KBM-7 (cell line): ENCODE measurements around the gene NOM1.

Source experiments
- DNase-seq: peaks from one replicate; pipeline ENCODE4 v3.0.0-alpha.2; 2015
- in situ Hi-C: fragments of 300-500 bp; cut with MboI; formaldehyde crosslinking; loops from 2 replicates; pipeline ENCODE4 v1.14.3; 2020; ENCODE audit warnings: low sequenced_read_pairs, low pct_unique_long_range_greater_than_20kb, mixed read lengths

The NOM1 gene

DNA sequence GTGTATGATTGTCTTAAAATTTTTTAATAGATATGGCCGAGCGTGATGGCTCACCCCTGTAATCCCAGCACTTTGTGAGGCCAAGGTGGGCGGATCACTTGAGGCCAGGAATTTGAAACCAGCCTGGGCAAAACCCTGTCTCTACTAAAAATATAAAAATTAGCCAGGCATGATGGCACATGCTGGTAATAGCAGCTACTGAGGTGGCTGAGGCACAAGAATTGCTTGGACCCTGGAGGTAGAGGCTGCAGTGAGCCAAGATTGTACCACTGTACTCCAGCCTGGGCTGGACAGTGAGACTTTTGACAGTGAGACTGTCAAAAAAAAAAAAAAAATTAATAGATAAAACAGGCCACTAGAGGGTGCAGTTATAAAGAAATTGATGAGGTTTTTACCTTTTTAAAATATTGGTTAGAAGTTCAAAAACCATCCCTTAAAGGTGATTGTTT, 20.5 kb downstream of the NOM1 start:
- DNase-seq, result peak; percentile 57
- in situ Hi-C loops, result no loop called here

DNA sequence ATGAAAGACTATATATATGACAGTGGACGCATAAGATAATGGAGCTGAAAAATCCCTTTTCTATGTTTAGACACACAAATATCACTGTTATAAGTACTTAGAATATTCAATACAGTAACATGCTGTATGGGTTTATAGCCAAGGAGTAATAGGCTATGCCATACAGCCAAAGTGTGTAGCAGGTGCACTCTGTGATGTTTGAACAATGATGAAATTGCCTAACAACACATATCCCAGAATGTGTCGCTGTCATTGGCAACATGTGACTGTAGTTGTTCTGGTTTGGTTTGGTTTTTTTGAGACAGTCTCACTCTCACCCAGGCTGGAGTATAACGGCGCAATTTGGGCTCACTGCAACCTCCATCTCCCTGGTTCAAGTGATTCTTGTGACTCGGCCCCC, 26.1 kb downstream of the NOM1 start:
- no peak for DNase-seq
- in situ Hi-C loops, result no loop called here

DNA sequence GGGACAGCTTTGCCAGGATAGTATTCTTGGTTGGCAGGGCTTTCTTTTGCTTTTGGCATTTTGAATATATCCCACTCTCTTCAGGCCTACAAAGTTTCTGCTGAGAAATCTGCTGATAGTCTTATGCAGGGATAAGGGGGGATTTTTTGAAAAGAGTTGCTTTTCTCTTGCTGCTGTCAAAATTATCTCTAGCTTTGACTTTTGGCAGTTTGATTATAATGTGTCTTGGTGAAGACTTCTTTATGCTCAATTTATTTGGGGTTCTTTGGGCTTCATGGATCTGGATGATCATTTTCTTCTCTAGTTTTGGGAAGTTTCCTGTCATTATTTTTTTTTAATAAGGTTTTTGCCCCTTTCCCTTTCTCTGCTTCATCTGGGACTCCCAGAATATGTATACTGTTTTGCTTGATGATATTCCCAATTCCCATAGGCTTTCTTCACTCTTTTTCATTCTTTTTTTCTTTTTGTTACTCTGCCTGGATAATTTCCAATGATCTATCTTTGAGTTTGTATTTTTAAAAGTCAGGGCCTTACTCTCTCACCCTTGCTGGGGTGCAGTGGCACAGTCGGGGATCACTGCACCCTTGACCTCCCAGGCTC, 29.6 kb downstream of the NOM1 start:
- in situ Hi-C loops, result no loop called here
- DNase-seq, result no peak

DNA sequence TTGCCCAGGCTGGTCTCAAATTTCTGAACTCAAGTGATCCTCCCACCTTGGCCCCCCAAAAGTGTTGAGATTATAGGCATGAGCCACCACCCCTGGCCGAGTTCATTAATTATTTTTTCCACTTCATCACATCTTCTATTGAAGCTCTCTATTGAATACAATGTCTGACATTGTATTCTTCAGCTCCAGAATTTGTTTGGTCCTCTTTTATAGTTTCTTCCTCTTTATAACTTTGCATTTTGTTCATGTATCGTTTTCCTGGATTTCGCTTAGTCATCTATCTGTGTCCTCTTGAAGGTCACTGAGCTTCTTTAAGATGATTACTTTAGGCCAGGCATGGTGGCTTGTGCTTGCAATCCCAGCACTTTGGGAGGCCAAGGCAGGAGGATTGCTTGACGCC, 30.2 kb downstream of the NOM1 start:
- in situ Hi-C loops, result no loop called here
- no peak for DNase-seq

DNA sequence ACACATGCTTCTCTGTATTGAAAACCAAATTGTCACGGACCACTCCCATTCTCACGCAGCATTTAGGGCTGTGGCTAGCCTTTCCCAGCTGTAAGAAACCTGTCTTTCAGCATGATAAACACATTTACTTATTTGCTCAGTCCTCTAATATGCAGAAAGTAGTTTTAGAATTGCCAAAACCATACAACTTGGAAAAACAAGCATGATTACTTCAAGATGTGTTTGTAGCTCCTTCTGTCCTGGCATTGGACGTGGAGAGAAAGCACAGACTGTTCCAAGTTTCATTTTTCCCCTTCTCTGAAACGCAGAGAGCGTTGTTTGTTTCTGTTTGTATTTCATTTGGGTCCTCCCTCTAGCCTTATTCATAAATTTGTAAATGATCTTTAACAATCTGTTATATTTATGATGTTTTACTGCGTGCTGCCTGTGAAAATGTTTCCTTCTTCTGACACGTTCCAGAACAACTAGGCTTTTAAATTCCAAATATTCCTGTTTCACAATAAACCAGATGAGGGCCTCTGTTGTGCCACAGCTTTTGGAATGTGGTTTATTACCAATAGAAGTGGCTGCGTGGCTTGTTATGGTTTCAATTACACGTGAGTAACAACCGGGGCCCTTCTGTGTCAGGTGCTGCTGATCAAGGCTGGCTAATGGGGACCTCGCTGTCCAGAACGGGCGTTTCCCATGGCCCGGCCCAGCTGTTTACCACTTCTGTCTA, 34.8 kb downstream of the NOM1 start:
- DNase-seq, result no peak
- in situ Hi-C loops, result no loop called here

DNA sequence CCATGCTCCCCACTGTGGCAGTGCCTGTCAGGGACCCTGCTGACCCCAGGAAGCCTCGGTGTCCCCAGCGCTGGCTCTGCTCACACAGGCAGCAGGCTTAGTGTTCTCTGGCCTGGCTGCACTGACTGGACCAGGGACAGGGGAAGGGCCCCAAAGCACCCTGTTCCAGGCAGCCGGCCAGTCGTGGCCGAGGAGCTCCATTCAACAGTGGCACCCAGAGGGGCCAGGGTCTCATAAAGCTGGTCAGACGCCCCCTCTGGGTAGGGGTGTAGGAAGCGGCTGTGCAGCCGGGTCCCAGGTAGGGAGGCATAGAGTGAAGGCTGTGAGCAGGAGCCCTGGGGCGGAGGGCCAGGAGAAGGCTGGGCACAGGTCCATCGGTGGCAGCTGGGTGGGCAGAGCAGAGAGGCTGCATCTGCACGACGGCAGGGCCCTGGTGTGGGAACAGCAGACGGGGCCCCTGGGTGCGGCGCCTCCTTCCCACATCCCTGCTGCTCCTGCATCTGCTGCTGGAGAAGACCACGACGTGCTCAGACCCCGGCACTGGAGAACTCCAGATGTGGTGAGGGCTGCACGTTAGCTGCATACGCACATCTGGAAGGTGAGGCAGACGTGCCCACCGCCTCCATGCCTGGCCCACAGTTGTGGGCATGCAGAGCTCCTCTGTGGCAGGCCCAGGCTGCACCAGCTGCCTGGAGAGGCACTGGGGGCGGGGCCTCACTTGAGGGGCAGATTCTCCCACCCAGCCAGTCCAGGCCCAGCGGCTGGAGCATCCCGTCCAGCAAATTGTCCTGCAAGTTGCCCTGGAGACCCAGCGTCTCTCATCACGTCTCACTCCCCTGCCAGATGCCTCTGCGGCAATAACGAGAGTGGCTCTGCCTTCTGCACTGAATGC, 35.8 kb downstream of the NOM1 start:
- no peak for DNase-seq
- in situ Hi-C loops, result no loop called here

DNA sequence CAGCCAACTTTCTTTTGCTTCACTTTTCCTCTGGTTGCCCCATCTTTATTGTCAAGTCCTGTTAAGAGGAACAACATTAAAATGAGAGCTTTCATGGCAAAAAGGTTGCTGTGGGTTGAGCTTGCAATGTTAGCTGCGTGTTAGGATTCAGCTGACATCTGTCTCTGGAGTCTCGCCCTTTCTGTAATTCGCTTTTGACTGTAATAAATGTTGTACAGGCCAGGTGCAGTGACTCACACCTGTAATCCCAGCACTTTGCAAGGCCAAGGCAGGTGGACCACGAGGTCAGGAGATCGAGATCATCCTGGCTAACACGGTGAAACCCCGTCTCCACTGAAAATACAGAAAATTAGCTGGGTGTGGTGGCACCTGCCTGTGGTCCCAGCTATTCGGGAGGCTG, 36.9 kb downstream of the NOM1 start:
- in situ Hi-C loops, result no loop called here
- DNase-seq, result no peak

DNA sequence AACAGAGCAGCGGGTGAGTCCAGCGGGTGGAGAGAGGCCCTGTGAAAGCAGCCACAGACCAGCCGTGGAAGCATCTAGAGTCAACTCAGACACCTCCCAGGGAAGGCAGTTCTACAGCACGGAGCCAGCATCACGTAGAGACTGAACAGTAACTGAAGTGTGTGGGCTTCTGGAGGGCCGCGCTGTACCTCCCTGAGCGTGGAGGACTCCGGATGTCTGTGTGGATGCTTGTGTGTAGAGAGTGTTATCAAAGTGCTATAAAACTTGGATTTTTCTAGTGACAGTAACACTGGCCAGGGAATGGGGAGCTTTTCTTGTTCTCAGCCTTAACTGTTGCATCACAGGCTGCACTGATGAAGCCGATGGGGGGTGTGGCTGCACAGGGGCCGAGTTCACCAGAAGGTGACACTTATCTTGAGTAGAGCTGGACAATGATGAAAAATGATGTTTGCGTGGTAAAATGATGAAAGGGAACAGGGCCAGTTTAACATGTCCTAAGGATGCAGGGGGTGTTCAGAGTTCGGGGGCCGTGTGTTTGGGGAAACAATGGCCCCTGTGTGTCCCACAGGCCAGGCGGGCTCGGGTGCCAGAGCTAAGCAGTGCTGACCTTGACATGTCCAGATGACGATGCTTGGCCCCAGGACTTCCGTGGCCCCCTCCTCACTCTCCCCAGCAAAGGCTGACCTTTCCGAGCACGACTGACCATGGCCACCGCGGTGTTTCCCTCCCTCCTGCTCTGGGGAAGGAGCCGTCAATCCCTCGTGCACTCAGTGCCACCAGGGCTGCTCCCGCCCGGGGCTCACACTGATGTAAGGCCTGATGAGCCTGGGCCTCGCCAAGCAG, 39.1 kb downstream of the NOM1 start:
- DNase-seq, result no peak
- in situ Hi-C loops, result no loop called here

DNA sequence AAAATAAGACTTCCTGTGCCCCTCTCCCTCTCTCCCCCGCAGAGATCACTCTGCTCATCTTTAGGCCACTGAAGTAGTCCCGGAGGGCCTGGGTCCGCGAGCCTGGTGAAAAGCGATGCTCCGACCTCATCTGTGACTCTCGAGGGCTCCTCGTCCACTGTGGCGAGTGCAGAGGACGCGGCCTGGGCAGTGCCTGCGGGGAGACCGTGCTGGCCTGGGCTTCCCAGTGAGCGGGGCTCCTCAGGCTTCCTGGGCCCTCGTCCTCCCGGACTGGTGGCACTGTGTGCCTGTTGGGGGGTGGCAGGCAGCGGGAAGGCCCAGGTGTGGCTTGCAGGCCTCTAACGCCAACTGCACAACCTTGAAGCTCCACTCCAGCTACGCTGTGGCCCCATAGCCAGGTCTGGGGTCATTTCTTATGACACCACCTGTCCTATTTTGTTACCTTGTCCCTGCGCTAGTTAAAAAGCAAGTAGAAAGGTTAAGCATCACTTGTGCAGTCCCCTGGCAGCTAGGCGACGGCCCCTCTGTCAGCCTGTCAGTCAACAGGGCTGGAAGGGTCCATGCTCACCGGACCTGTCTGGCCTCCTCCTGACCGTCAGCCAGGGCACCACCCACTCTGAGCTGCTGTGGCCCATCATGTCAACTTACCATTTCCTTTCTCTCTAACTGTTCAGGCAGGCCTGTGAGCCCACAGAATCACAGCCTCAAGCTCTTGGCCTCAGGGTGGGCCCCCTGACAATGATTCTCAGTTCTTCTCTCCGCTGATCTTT, 40.4 kb downstream of the NOM1 start:
- DNase-seq, result no peak
- in situ Hi-C loops, result no loop called here

DNA sequence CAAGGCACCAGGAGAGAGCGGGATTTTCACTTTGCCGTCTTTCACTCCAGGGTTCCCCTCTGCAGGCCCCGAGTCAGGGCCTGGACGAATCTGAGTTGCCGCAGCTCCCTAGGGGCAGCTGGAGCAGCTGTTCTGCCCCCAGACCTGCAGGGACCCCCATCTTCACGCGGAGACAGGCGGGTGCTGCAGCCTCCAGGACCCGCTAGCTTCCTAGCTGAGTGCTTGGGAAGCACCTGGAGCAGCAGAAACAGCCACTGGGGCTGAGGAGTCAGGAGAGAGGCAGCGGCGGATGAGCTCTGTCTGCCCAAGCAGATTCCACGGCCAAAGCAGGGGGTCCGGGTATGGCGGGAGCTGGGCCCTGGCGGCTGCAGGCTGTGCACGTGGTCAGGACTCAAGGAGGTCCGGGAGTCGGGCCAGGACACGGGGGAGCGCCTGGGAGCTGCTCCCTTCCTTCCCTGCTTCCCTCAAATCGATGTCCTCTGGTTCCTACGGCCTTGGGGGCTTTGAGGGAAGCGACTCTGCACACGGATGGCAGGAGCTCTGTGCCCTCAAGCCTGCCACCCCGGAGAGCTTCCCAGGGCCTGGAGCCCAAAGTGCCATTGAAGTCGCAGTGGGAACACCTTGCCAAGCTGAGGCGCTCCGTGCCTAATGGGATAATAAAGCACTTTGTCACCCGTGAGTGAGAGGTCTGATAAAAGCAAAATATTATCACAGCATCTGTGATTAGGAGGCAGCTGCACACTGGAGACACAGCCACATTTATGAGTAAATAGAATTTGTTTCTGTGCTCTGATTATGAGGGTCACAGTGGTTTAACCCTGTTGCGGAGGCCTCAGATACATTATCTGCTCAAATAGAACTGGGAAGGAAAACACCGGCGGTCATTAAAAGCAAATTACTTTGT, 43.8 kb downstream of the NOM1 start:
- DNase-seq, result no peak
- in situ Hi-C loops, result no loop called here

DNA sequence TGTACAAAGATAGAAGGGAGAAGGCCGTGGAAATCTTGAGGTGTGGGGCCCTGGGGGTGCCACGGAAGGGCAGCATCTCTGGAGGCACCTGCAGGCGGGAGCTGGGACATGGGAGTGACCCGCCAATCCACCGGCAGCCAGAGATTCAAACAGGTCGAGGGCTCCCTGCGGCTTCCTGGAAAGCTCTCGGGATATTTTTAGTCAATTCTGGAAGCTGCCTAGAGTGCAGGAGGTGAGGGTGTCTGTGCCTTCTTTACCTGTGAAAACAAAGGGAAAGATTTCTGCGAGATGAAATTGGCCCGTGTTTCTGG, 44.4 kb downstream of the NOM1 start:
- DNase-seq, result no peak
- in situ Hi-C loops, result no loop called here

DNA sequence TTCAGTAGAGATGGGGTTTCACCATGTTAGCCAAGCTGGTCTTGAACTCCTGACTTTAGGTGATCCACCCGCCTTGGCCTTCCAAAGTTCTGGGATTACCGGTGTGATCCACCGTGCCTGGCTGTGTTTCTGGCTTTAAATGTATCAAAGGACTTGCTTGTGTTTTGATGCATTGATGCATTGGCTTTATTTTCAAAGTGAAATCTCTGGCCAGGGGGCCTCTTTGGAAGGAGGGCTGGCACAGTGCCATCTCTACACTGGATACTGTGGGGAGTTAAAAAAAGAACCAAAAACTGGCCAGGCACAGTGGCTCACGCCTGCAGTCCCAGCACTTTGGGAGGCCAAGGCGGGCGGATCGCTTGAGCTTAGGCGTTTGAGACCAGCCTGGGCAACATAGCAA, 44.9 kb downstream of the NOM1 start:
- in situ Hi-C loops, result no loop called here
- DNase-seq, result no peak

DNA sequence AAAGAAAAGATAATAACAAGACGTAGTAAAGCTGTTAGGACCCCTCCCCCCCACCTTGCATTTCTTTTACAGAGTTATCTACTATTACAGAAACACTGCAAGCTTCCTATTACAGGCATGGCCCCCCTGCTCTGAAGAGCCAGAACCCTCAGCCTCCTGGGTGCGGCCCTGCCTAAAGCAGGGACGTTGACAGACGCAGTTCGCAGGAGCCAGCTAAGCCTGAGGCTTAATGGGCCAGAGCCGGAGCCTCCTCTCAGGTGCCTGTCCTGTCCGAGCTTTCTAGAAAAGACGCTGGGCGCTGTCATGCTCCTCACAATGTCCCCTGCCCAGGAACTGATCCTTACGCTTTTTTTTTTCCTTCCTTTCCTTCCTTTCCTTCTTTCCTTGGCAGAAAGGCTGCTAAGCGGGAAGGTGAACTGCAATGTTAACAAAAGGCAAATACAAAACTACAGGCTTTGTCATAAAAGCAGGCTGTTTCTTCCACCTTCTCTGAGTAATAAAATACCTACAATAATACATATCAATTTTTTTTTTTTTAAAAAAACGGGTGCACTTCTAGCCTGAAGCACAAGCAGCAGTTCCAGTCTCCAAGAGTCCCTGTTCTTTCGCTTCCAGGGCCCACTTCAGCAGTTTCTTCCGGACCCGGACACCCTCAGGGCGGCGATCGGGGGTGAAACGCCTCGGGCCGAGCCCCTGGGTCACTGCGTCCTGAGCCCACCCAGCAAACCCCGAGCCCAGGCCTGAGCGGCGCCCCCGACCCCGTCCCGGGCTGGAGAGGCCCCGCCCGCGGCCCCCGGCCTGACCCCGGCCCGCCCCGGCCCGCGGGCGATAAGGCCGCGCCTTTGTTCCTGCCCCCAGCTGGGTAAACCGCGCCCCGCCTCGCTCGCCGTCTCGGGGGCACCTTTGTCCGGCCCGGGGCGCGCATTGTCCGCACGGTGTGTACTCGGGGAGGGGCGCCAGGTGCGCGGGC, 49.8 kb downstream of the NOM1 start:
- in situ Hi-C loops, result no loop called here

DNA sequence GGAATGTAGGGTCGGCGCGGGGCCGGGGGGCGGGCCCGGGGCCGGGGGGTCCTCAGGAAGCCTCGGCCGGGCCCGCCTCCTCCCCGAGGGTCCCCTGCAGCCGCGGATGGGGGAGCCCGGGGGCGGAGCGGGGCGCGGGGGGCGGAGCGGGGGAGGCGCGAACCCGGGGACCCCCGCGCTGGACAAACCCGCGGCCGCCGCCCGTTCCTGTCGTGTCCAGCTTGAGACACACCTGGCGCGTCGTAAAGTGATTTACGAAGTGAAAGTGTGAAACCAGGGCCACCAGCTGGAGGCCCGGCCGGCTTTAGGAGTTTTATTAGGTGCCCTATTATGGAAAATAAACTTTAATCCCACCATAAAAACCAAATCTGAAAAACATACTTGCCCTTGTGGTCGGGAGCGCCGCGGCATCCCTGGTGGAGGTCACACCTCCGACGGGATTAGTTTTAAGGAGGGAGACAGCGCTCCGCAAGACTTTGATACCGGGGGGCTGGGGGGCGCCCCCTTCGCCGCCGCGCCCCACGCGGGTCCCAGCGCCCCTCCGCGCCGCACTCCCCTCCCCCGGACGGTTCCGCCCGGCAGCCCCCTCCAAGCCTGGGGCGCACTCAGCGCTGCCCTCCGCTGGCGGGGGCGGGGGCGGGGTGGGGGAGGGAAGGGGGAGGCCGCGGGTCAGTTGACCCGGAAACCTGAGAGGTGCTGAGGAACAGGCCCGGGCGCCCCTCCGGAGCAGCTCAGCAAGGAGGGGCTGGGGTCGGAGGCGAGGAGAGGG, 50.6 kb downstream of the NOM1 start:
- no peak for DNase-seq
- in situ Hi-C loops, result no loop called here

More for the DNA sequence above, 49.8 kb downstream of the NOM1 start:
- DNase-seq, result no peak

DNA sequence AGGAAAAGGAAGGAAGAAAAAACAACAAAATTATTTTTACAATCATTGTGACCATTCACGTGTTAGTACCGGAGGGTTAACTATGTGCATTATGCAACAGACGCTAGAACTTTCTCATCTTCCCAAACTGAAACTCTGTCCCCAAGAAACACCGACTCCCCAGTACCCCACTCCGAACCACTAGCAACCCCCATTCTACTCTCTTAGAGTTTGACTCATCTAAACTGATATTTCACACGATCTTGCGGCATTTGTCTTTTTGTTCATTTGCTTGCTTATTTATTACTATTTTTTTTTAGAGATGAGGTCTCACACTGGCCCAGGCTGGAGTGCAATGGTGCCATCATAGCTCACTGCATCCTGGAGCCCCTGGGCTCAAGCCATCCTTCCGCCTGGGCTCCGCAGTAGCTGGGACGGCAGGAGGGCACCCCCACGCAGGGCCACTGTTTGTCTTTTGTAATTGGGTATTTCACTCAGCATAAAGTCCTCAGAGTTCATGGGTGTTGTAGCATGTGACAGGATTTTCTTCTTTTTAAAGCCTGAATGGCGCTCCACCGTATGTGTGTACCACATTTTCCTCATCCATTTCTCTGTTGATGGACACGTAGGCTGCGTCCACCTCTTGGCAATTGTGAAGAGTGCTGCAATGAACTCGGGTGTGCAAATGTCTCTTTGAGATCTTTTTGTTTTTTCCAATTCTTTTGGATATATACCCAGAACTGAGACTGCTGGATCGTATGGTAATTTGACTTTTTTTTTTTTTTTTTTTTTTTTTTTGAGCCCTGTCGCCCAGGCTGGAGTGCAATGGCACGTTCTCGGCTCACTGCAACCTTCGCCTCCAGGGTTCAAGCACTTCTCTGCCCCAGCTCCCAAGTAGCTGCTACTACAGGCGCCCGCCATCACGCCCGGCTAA, 51.5 kb downstream of the NOM1 start:
- in situ Hi-C loops, result no loop called here
- peak; percentile 26 for DNase-seq
